PFSK-1 (cell line): ENCODE results near the gene GNRHR.

Experiments
- FOXP2 ChIP-seq: optimal IDR thresholded peaks from 2 replicates; pipeline ENCODE3; 2011; ENCODE audit warnings: borderline replicate concordance, control low read depth, inconsistent platforms; ENCODE audit not compliant: insufficient read depth; ENCODE audit errors: extremely low read length, extremely low read depth
- POLR2AphosphoS5 ChIP-seq: IDR thresholded peaks from 2 replicates; pipeline ENCODE4 v1.6.1; 2012; ENCODE audit warnings: low read depth, mild to moderate bottlenecking, control low read depth, low read length, moderate library complexity
- REST ChIP-seq, 2 experiments: IDR thresholded peaks; 2 replicates each; pipeline versions ENCODE4 v1.6.1 to v1.8.0; 2011 to 2012; ENCODE audit warnings: low read depth in 2 of 2, low read length in 2 of 2, control low read depth in 1 of 2, inconsistent platforms in 1 of 2, mild to moderate bottlenecking in 1 of 2, moderate library complexity in 1 of 2; ENCODE audit not compliant: insufficient read depth in 1 of 2
- SIN3A ChIP-seq: IDR thresholded peaks from 2 replicates; pipeline ENCODE4 v1.6.1; 2012; ENCODE audit warnings: mild to moderate bottlenecking, low read length, moderate library complexity, borderline replicate concordance; ENCODE audit not compliant: insufficient read depth
- TAF1 ChIP-seq: IDR thresholded peaks from 2 replicates; pipeline ENCODE4 v1.6.1; 2012; ENCODE audit warnings: low read length, control low read depth, borderline replicate concordance; ENCODE audit not compliant: insufficient read depth

GNRHR gene

GRCh38 chr4:67718848-67719247 lies 35.3 kb downstream of the GNRHR start:
- TF ChIP-seq POLR2AphosphoS5: no peak
- no peak for TF ChIP-seq TAF1
- no peak for TF ChIP-seq REST (IDR thresholded peaks at IDR 0.05; ENCODE audit: insufficient read depth in 1 of 2, low read depth in 2 of 2, low read length in 2 of 2)
- TF ChIP-seq SIN3A: no peak
- no peak for TF ChIP-seq FOXP2

GRCh38 chr4:67717586-67717985 lies 36.6 kb downstream of the GNRHR start:
- TF ChIP-seq SIN3A (no peak), FOXP2 (no peak), TAF1 (no peak), POLR2AphosphoS5 (no peak), REST (IDR thresholded peaks at IDR 0.05; ENCODE audit: insufficient read depth in 1 of 2, low read depth in 2 of 2, low read length in 2 of 2) (no peak)

GRCh38 chr4:67714955-67715354 lies 39.2 kb downstream of the GNRHR start:
- no peak for TF ChIP-seq FOXP2
- TF ChIP-seq REST (IDR thresholded peaks at IDR 0.05; ENCODE audit: insufficient read depth in 1 of 2, low read depth in 2 of 2, low read length in 2 of 2): no peak
- no peak for TF ChIP-seq POLR2AphosphoS5
- TF ChIP-seq TAF1: no peak
- no peak for TF ChIP-seq SIN3A

GRCh38 chr4:67714248-67714583 lies 40.0 kb downstream of the GNRHR start:
- no peak for TF ChIP-seq FOXP2
- no peak for TF ChIP-seq POLR2AphosphoS5
- no peak for TF ChIP-seq REST (IDR thresholded peaks at IDR 0.05; ENCODE audit: insufficient read depth in 1 of 2, low read depth in 2 of 2, low read length in 2 of 2)
- no peak for TF ChIP-seq TAF1
- no peak for TF ChIP-seq SIN3A
